ENCODE results near the gene ALAS1.
"Not testable (repeated sequence)": the region's sequence is repeated elsewhere in the genome, so short reads cannot be mapped to it uniquely, and the experiment has no call there.

ALAS1 gene

DNA sequence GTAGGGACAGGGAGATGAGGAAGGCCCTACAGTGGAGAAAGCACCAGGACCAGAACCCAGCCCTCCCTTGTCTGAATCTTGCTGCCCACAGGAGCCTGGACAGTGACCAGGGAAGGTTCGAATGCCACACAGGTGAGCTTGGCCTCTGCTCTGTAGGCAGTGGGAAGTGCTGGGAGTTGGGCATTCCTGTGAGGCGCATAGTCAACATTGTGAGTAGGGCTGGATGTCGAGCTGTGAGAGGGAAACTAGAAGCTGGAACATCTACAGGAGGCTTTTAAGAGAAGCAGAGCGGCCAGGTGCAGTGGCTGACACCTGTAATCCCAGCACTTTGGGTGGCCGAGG is 20.3 kb upstream of the ALAS1 start:
- WGBS, 2 experiments (ENCODE audit: insufficient coverage in 2 of 2), result 88 to 91% methylated on average over 4 to 5 of the region's 5 CpGs
- H3K36me3 ChIP-seq (ENCODE audit: control insufficient read depth, insufficient read depth, low read length), result no peaks in the 10 kb centered on the region
- H3K4me3 ChIP-seq (ENCODE audit: extremely low read depth, insufficient read depth, low read length, poor library complexity, severe bottlenecking), result no peak overlapping the region
- H3K27ac ChIP-seq (ENCODE audit: low read depth, low read length, severe bottlenecking), result no peak overlapping the region
- H3K9me3 ChIP-seq (ENCODE audit: control insufficient read depth, low read length), result no peaks in the 10 kb centered on the region
- no peaks in the 10 kb centered on the region for H3K4me1 ChIP-seq (ENCODE audit: control insufficient read depth, insufficient read depth, low read length, poor library complexity, severe bottlenecking)

DNA sequence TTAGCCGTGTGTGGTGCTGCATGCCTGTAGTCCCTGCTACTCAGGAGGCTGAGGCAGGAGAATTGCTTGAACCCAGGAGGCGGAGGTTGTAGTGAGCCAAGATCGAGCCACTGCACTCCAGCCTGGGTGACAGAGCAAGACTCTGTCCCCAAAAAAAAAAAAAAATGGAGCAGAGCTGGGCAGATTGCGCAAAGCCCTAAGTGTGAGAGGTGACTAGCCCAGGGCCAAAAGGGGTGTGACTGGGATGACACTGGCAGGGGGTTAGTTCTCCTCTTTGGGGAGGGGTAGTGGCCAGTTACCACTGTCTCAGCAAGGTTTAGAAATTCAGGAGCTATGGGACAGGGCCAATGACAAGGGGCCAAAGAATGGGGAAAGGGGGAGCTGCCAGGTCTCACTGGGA is 19.8 kb upstream of the ALAS1 start:
- not testable (repeated sequence) for H3K4me1 ChIP-seq (ENCODE audit: control insufficient read depth, insufficient read depth, low read length, poor library complexity, severe bottlenecking); H3K9me3 ChIP-seq (ENCODE audit: control insufficient read depth, low read length); H3K36me3 ChIP-seq (ENCODE audit: control insufficient read depth, insufficient read depth, low read length); H3K4me3 ChIP-seq (ENCODE audit: extremely low read depth, insufficient read depth, low read length, poor library complexity, severe bottlenecking); H3K27ac ChIP-seq (ENCODE audit: low read depth, low read length, severe bottlenecking)
- 85 to 93% methylated on average over 3 to 4 of the region's 4 CpGs for WGBS, 2 experiments (ENCODE audit: insufficient coverage in 2 of 2)

DNA sequence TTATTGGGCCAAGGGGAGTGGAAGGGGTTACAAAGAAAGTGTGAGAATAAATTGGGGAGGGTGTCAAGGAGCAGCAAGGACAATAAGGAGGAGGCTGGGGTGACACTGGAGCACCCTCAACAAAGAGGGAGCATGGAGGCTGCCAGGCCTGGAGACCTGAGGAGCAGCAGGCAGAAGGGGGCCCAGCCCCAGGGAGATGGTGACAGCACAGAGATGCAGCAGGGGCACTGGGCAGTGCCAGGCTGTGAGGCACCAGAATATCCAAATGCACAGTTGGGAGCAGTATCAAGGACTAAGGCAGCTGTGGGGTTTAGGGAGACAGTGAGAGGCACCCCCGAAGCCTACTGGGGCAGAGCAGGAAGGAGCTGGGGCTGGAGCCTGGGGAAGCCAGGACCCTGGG is 19.4 kb upstream of the ALAS1 start:
- Histone ChIP-seq H3K36me3 (ENCODE audit: control insufficient read depth, insufficient read depth, low read length) (no peaks in the 10 kb centered on the region), H3K27ac (ENCODE audit: low read depth, low read length, severe bottlenecking) (no peak overlapping the region), H3K9me3 (ENCODE audit: control insufficient read depth, low read length) (no peaks in the 10 kb centered on the region), H3K4me1 (ENCODE audit: control insufficient read depth, insufficient read depth, low read length, poor library complexity, severe bottlenecking) (no peaks in the 10 kb centered on the region), H3K4me3 (ENCODE audit: extremely low read depth, insufficient read depth, low read length, poor library complexity, severe bottlenecking) (no peak overlapping the region)
- 90 to 100% methylated on average over 1 of the region's 1 CpG for WGBS, 2 experiments (ENCODE audit: insufficient coverage in 2 of 2)

DNA sequence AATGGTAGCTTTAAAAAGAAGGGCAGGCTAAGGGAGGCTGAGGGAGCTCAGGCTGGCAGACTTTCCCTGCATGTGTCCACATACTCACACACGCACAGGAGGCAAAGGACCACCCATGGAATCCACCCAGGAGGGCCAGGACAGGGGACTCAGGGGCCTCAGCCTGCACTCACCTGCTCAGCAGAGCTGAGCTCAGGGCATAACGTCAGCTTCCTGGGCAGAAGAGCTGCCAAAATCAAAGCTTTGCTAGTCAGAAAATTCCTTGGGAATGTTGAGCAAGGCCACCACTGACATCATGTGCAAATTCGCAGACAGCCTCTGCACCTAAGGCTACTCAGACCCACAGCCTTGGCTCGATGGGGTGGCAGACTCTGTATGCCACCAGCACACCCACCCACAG is 16.4 kb upstream of the ALAS1 start:
- Histone ChIP-seq H3K4me3 (ENCODE audit: extremely low read depth, insufficient read depth, low read length, poor library complexity, severe bottlenecking) (no peak overlapping the region), H3K9me3 (ENCODE audit: control insufficient read depth, low read length) (no peaks in the 10 kb centered on the region), H3K4me1 (ENCODE audit: control insufficient read depth, insufficient read depth, low read length, poor library complexity, severe bottlenecking) (no peaks in the 10 kb centered on the region), H3K36me3 (ENCODE audit: control insufficient read depth, insufficient read depth, low read length) (no peaks in the 10 kb centered on the region), H3K27ac (ENCODE audit: low read depth, low read length, severe bottlenecking) (no peak overlapping the region)
- 67 to 78% methylated on average over 4 of the region's 4 CpGs for WGBS, 2 experiments (ENCODE audit: insufficient coverage in 2 of 2)

DNA sequence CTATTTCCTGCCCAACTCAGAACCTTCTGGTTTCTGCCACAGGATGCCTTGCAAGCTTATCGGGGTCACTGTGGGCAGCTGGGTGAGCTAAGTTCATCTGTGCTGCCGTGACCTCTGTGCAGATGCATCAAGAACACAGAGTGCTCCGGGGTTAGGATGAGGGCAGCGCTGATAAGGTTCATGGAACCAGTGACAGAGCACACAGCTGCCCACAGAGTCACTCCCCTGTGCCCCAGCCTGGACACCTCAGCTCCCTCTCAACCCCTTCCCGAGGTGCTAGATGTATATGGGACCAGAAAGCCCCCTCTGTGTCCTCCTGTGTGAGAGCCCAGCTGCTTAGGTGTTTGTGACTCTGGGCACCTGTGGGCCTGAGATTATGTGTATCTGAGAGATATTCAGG is 15.8 kb upstream of the ALAS1 start:
- WGBS, 2 experiments (ENCODE audit: insufficient coverage in 2 of 2), result 89 to 93% methylated on average over 4 to 5 of the region's 5 CpGs
- no peak overlapping the region for H3K27ac ChIP-seq (ENCODE audit: low read depth, low read length, severe bottlenecking)
- H3K4me3 ChIP-seq (ENCODE audit: extremely low read depth, insufficient read depth, low read length, poor library complexity, severe bottlenecking), result no peak overlapping the region
- no peaks in the 10 kb centered on the region for H3K4me1 ChIP-seq (ENCODE audit: control insufficient read depth, insufficient read depth, low read length, poor library complexity, severe bottlenecking)
- no peaks in the 10 kb centered on the region for H3K36me3 ChIP-seq (ENCODE audit: control insufficient read depth, insufficient read depth, low read length)
- no peaks in the 10 kb centered on the region for H3K9me3 ChIP-seq (ENCODE audit: control insufficient read depth, low read length)

DNA sequence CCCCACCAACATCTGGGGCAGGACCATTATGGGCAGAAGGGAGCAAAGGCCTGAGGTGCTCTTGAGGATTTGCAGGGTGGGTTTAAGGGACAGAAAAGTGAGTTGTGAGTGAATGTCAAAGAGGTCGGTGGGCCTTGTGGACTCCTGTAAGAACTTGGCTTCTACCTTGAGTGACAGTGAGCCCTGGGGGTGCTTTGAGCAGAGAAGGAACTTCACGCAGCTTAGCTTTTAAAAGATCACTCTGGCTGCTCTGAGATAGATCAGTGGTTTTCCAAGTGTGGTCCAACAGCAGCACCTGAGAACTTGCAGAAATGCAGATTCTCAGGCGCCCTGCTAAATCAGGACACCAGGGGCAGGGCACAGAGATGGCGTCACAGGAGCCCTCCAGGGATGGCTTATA is 15.3 kb upstream of the ALAS1 start:
- Histone ChIP-seq H3K36me3 (ENCODE audit: control insufficient read depth, insufficient read depth, low read length) (no peaks in the 10 kb centered on the region), H3K4me3 (ENCODE audit: extremely low read depth, insufficient read depth, low read length, poor library complexity, severe bottlenecking) (no peak overlapping the region), H3K27ac (ENCODE audit: low read depth, low read length, severe bottlenecking) (no peak overlapping the region), H3K4me1 (ENCODE audit: control insufficient read depth, insufficient read depth, low read length, poor library complexity, severe bottlenecking) (no peaks in the 10 kb centered on the region), H3K9me3 (ENCODE audit: control insufficient read depth, low read length) (no peaks in the 10 kb centered on the region)
- 93 to 100% methylated on average over 3 to 4 of the region's 4 CpGs for WGBS, 2 experiments (ENCODE audit: insufficient coverage in 2 of 2)

DNA sequence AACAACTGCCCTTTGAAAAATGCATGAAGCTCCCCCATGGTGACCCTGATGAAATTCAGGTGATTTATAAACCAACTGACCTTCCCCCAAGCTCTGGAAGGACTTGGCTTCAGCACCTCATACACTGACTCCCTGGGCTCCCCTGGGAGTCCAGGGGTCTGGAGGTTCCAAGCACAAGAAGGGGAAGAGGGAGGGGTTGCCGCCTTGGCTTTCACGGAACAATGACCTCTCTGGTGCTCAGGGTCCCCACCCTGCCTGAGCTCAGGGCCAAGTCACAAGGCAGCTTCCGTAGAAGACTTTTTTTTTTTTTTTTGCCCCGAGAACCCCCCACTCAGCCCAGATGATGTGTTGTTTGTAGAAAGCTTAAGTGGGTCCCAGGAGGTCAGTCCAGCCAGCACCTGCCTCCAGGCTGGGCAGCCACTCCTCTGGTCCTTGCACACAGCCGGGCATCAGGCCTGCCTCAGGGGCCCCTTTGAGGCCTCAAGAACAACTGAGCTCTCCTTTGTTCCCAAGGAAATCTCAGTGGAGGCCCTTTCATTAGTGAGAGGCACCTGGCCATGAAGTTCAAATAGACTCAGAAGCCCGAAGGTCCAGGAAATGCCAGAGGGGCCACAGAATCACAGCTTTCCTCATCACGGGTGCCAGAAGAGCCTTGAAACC is 14.0 kb upstream of the ALAS1 start:
- Histone ChIP-seq H3K36me3 (ENCODE audit: control insufficient read depth, insufficient read depth, low read length) (no peaks in the 10 kb centered on the region), H3K27ac (ENCODE audit: low read depth, low read length, severe bottlenecking) (no peak overlapping the region), H3K4me3 (ENCODE audit: extremely low read depth, insufficient read depth, low read length, poor library complexity, severe bottlenecking) (no peak overlapping the region), H3K9me3 (ENCODE audit: control insufficient read depth, low read length) (no peaks in the 10 kb centered on the region), H3K4me1 (ENCODE audit: control insufficient read depth, insufficient read depth, low read length, poor library complexity, severe bottlenecking) (no peaks in the 10 kb centered on the region)
- 88 to 100% methylated on average over 2 to 3 of the region's 7 CpGs for WGBS, 2 experiments (ENCODE audit: insufficient coverage in 2 of 2)

DNA sequence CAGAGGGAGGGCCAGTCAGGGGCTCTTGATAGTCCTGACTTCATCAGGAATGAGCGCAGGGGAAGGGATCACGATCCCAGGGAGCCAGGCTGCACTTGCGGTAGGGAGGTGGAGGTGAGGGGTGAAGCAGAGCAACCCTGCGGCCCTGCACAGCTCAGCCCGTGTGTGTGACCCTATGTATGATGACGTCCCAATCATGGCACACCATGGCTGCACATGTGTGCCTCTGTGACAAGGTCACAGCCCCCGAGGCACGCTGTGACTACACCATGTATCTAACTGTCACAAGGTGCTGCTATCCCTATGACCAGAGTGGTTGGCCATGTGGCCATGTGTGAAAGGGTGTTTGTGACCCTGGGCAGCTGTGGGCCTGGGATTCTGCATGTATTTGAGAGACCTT is 13.3 kb upstream of the ALAS1 start:
- Histone ChIP-seq H3K9me3 (ENCODE audit: control insufficient read depth, low read length) (no peaks in the 10 kb centered on the region), H3K36me3 (ENCODE audit: control insufficient read depth, insufficient read depth, low read length) (no peaks in the 10 kb centered on the region), H3K27ac (ENCODE audit: low read depth, low read length, severe bottlenecking) (no peak overlapping the region), H3K4me1 (ENCODE audit: control insufficient read depth, insufficient read depth, low read length, poor library complexity, severe bottlenecking) (no peaks in the 10 kb centered on the region), H3K4me3 (ENCODE audit: extremely low read depth, insufficient read depth, low read length, poor library complexity, severe bottlenecking) (no peak overlapping the region)
- 83 to 86% methylated on average over 8 of the region's 8 CpGs for WGBS, 2 experiments (ENCODE audit: insufficient coverage in 2 of 2)

DNA sequence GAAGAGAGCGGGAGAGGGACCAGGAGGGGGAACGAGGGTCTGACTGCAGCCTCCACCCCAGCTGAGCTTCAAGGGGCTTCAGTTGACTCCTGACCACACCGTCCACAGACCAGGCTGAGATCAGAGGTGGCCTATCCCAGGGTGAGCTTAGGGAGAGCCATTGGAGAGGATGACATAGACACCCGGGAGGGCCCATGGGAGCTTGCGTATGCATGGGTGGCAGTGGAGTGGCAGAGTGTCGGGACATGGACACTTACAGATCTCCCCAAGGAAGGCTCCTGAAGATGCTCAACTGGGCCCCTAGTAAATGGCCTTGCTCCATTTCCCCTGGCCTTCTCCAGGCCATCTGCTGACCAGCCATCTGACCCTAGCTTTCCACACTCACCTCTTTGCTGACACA is 12.6 kb upstream of the ALAS1 start:
- WGBS, 2 experiments (ENCODE audit: insufficient coverage in 2 of 2), result 95 to 96% methylated on average over 6 of the region's 6 CpGs
- Histone ChIP-seq H3K4me1 (ENCODE audit: control insufficient read depth, insufficient read depth, low read length, poor library complexity, severe bottlenecking) (no peaks in the 10 kb centered on the region), H3K9me3 (ENCODE audit: control insufficient read depth, low read length) (no peaks in the 10 kb centered on the region), H3K4me3 (ENCODE audit: extremely low read depth, insufficient read depth, low read length, poor library complexity, severe bottlenecking) (no peak overlapping the region), H3K36me3 (ENCODE audit: control insufficient read depth, insufficient read depth, low read length) (no peaks in the 10 kb centered on the region), H3K27ac (ENCODE audit: low read depth, low read length, severe bottlenecking) (no peak overlapping the region)

DNA sequence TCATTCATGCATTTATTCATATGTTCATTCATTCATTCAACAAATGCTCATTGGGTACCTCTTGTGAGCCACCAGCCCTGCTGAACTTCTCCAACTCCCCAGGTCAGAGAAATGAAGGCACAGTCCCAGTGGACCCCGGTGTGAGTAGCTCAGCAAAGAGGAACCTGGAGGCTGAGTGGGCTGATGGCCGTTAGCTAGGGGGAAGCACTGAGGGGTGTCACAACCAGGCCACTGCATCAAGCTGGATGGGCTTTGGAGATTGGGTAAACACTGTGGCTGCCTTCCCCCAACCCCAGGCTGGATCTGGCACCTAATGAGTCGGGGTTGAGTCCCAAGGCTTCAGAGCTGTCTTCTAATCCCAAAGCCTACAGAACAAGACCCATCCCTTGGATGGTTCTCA is 12.1 kb upstream of the ALAS1 start:
- no peaks in the 10 kb centered on the region for H3K9me3 ChIP-seq (ENCODE audit: control insufficient read depth, low read length)
- no peaks in the 10 kb centered on the region for H3K4me1 ChIP-seq (ENCODE audit: control insufficient read depth, insufficient read depth, low read length, poor library complexity, severe bottlenecking)
- no peak overlapping the region for H3K4me3 ChIP-seq (ENCODE audit: extremely low read depth, insufficient read depth, low read length, poor library complexity, severe bottlenecking)
- no peaks in the 10 kb centered on the region for H3K36me3 ChIP-seq (ENCODE audit: control insufficient read depth, insufficient read depth, low read length)
- 100% methylated on average over 3 of the region's 3 CpGs for WGBS, 2 experiments (ENCODE audit: insufficient coverage in 2 of 2)
- H3K27ac ChIP-seq (ENCODE audit: low read depth, low read length, severe bottlenecking), result no peak overlapping the region

DNA sequence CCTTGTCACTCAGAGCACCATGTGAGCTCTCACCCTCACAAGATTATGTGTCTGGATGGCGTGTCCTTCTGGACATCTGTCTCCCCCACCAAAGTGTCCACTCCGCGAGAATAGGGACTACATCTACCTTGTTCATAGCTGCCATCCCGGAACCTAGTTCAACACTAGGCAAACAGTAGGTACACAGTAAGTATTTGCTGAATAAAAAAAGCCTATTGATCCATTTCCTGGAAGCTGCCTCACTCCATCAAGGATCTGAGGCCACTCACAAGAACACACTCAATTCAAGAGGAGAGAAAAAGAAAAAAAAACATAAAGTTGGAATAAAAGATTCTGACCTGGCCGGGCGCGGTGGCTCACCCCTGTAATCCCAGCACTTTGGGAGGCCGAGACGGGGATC is 11.2 kb upstream of the ALAS1 start:
- 93 to 100% methylated on average over 1 to 5 of the region's 9 CpGs for WGBS, 2 experiments (ENCODE audit: insufficient coverage in 2 of 2)
- Histone ChIP-seq H3K9me3 (ENCODE audit: control insufficient read depth, low read length) (no peaks in the 10 kb centered on the region), H3K36me3 (ENCODE audit: control insufficient read depth, insufficient read depth, low read length) (no peaks in the 10 kb centered on the region), H3K27ac (ENCODE audit: low read depth, low read length, severe bottlenecking) (no peak overlapping the region), H3K4me3 (ENCODE audit: extremely low read depth, insufficient read depth, low read length, poor library complexity, severe bottlenecking) (no peak overlapping the region), H3K4me1 (ENCODE audit: control insufficient read depth, insufficient read depth, low read length, poor library complexity, severe bottlenecking) (no peaks in the 10 kb centered on the region)
